ENCODE data around the gene DLG1.

DNA sequence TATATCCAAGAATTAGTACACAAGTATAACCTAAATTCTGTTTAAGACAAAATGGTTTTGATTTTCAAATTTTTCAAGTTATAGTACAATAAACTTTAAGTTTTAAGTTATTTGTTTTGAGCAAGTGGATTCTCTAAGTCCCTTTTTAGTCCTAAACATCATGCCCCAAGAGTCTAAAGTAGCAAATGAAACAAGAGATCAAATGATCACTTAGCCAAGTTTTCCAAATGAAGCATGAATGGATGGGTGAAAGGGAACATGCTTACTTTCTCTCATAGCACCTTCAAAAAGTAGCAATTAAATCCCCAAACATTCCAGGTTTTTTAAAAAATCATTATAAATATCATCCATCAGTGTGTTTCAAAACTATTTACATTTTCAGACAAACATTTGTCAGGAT is 19.5 kb downstream of the DLG1 start:
- TF ChIP-seq, protein P1, sequence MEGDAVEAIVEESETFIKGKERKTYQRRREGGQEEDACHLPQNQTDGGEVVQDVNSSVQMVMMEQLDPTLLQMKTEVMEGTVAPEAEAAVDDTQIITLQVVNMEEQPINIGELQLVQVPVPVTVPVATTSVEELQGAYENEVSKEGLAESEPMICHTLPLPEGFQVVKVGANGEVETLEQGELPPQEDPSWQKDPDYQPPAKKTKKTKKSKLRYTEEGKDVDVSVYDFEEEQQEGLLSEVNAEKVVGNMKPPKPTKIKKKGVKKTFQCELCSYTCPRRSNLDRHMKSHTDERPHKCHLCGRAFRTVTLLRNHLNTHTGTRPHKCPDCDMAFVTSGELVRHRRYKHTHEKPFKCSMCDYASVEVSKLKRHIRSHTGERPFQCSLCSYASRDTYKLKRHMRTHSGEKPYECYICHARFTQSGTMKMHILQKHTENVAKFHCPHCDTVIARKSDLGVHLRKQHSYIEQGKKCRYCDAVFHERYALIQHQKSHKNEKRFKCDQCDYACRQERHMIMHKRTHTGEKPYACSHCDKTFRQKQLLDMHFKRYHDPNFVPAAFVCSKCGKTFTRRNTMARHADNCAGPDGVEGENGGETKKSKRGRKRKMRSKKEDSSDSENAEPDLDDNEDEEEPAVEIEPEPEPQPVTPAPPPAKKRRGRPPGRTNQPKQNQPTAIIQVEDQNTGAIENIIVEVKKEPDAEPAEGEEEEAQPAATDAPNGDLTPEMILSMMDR (conservative IDR thresholded peaks at IDR 0.05 in 1 of 2, IDR thresholded peaks at IDR 0.05 in 1 of 2; ENCODE audit: low read depth in 1 of 2, low read length in 2 of 2): no peak
- TF ChIP-seq EZH2 (IDR thresholded peaks at IDR 0.05; ENCODE audit: low read length, missing control alignments): no peak

Measured in fibroblast of lung (primary cell).